ENCODE data around the gene DUS1L.
A peak's percentile ranks its signal among the peaks of the same experiment; 100 is the strongest.
"Not testable (repeated sequence)": the region's sequence is repeated elsewhere in the genome, so short reads cannot be mapped to it uniquely, and the experiment has no call there.

The DUS1L gene

DNA sequence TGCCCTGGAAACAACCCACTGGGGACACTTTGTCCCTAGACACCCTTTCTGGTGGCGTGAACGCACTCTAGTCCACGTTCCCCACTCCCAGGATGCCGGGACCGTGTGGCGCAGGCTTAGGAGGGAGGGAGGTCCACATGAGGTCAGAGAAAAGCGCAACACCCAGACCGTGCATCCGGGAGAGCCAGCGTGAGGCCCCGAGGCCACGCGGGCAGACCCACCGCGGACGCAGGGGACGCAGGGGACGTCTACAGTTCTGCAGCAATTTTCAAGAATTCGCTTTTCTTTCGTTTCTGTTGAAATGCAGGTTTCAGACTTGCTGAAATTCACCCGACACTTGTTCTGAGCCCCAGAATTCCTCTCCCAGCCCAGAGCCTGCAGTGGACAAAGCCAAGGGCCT lies 18.7 kb downstream of the DUS1L start:
- H3K36me3 ChIP-seq (ENCODE audit: insufficient read depth, low read length) = peaks cover 2% of the 10 kb centered on the region; the same call in 1 of the 2 replicates
- H3K9ac ChIP-seq (ENCODE audit: low read depth, low read length) = no peak overlapping the region
- H3K4me1 ChIP-seq (ENCODE audit: insufficient read depth, low read length) = peaks cover 13% of the 10 kb centered on the region; the same call in 1 of the 2 replicates
- no peaks in the 10 kb centered on the region for H3K9me3 ChIP-seq (ENCODE audit: control insufficient read depth, insufficient read depth, low read length)

DNA sequence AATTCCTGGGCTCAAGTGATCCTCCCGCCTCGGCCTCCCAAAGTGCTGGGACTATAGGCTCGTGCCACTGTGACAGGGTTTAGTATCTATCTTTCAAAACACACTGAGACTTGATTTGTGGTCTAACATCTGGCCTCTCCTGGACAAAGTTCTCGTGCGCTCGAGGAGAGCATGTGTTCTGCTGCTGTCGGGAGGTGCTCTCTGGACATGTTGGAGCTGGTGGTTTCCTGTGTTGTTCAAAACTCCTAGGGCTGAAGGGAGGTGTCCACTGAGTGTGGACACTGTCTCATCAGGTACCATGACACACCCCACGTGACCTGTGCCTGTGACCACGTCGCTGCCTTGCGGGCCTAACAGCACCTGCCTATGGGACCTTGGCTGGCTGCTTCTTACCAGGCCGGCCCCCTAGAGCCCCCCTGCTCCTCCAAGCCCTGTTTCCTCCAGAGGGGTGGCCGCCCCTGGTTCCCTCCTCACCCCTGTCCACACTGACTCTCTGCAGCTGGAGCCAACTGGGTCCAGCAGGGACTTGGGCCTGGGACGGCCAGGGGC lies 19.6 kb downstream of the DUS1L start:
- Histone ChIP-seq H3K4me1 (ENCODE audit: insufficient read depth, low read length) (peaks cover 13% of the 10 kb centered on the region; the same call in 1 of the 2 replicates), H3K36me3 (ENCODE audit: insufficient read depth, low read length) (peaks cover 2% of the 10 kb centered on the region; the same call in 1 of the 2 replicates), H3K9ac (ENCODE audit: low read depth, low read length) (no peak overlapping the region), H3K9me3 (ENCODE audit: control insufficient read depth, insufficient read depth, low read length) (no peaks in the 10 kb centered on the region)

GRCh38 chr17:82043507-82043906 lies 22.1 kb downstream of the DUS1L start:
- Histone ChIP-seq H3K9ac (ENCODE audit: low read depth, low read length) (no peak overlapping the region), H3K4me1 (ENCODE audit: insufficient read depth, low read length) (peaks cover 13% of the 10 kb centered on the region; the same call in 1 of the 2 replicates), H3K9me3 (ENCODE audit: control insufficient read depth, insufficient read depth, low read length) (no peaks in the 10 kb centered on the region), H3K36me3 (ENCODE audit: insufficient read depth, low read length) (peaks cover 2% of the 10 kb centered on the region; the same call in 1 of the 2 replicates)

DNA sequence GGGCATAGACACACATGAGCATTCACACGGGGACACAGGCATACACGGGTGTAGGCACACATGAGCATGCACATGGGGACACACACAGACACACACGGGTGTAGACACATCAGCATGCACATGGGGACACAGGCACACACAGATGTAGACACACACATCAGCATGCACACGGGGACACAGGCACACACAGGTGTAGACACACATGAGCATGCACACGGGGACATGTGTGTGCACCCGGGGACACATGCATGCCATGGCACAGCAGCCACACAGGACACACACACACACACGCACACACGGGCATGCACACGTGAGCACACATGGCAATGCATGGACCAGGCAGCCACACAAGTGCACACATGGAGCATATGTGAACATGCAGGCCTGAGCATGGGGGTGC lies 23.0 kb downstream of the DUS1L start:
- peaks cover 13% of the 10 kb centered on the region; the same call in 1 of the 2 replicates for H3K4me1 ChIP-seq (ENCODE audit: insufficient read depth, low read length)
- H3K9me3 ChIP-seq (ENCODE audit: control insufficient read depth, insufficient read depth, low read length) = no peaks in the 10 kb centered on the region
- no peaks in the 10 kb centered on the region for H3K36me3 ChIP-seq (ENCODE audit: insufficient read depth, low read length)
- no peak overlapping the region for H3K9ac ChIP-seq (ENCODE audit: low read depth, low read length)

DNA sequence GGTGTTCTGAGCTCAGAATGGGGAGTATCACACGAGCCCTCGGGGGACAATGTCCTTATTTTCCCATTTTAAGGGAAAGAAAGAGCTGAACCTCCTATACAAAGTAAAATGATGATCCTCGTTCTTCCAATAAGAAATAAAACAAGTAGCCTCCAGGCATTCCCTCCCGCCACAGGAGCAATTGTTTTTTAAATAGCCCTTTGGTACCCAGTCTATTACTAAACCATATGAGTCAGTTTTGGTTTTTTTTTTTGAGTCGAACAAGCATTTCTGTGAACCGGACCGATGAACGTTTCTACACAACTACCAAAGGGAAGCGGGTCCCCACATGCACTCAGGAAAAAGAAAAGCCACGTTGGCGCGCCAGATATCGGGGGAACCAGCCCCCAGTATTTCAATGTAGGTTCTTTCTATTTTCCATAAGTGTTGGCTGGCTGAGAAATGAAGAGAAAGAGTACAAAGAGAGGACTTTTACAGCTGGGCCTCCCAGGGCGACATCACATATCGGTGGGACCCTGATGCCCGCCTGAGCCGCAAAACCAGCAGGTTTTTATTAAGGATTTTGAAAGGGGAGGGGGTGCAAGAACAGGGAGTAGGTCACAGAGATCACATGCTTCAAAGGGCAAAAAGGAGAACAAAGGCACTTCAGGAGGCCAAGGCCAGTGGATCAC lies 24.3 kb downstream of the DUS1L start:
- H3K36me3 ChIP-seq (ENCODE audit: insufficient read depth, low read length) = no peaks in the 10 kb centered on the region
- H3K4me1 ChIP-seq (ENCODE audit: insufficient read depth, low read length) = peaks cover 13% of the 10 kb centered on the region; the same call in 1 of the 2 replicates
- no peak overlapping the region for H3K9ac ChIP-seq (ENCODE audit: low read depth, low read length)
- no peaks in the 10 kb centered on the region for H3K9me3 ChIP-seq (ENCODE audit: control insufficient read depth, insufficient read depth, low read length)

DNA sequence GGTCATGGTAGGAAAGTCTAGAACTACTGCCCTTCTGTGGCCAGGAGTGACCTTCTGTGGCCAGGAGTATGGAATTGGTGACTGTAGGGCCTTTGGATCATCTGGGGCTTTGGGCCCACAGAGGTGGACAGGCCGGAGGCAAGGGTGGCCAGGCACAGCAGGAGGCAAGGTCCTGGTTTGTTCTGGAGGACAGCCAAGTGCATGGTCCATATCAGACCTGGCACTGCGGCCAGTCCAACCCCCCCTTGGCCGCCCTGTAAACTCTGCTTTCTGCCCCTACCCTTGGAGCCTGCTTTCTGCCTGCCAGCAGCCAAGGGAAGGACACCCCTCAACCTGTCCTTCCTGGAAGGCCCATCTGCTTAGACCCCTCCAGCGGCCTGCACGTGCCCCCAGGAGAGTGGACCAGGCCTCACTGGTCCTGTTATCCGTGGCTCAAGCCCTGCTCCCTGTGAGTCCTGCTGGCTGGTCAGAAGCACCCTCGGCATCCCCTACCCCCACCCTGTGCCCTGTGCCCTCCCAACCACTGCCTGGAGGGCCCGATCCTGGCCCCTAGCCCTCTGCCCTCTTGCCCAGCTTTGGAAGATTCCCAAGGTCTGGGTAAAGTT lies 25.8 kb downstream of the DUS1L start:
- no peaks in the 10 kb centered on the region for H3K36me3 ChIP-seq (ENCODE audit: insufficient read depth, low read length)
- peaks cover 13% of the 10 kb centered on the region; the same call in 1 of the 2 replicates for H3K4me1 ChIP-seq (ENCODE audit: insufficient read depth, low read length)
- no peak overlapping the region for H3K9ac ChIP-seq (ENCODE audit: low read depth, low read length)
- H3K9me3 ChIP-seq (ENCODE audit: control insufficient read depth, insufficient read depth, low read length) = no peaks in the 10 kb centered on the region

- not testable (repeated sequence) for H3K36me3 ChIP-seq (ENCODE audit: insufficient read depth, low read length); H3K9ac ChIP-seq (ENCODE audit: low read depth, low read length); H3K9me3 ChIP-seq (ENCODE audit: control insufficient read depth, insufficient read depth, low read length)
- peaks cover 11% of the 10 kb centered on the region; the same call in 1 of the 2 replicates for H3K4me1 ChIP-seq (ENCODE audit: insufficient read depth, low read length)
Observed at GRCh38 chr17:82038796-82039409, 26.7 kb downstream of the DUS1L start.

DNA sequence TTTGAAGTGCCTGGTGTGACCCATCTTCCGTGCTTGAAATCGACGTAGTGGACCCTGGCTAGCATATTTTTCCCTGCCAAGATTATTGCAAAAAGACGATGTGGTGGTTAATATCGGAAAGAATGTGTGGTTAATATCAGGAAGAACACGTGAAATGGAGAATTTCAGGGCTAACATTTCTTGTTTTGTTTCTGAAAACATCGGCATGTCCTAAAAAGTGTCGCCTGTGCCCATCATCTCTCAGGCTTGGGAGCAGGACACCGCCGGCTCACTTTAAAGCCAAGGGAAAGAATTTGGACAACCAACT lies 27.8 kb downstream of the DUS1L start:
- H3K9ac ChIP-seq (ENCODE audit: low read depth, low read length) = peak overlapping the region; percentile 87; the same call in 1 of the 2 replicates
- peaks cover 3% of the 10 kb centered on the region; the same call in 1 of the 2 replicates for H3K4me1 ChIP-seq (ENCODE audit: insufficient read depth, low read length)
- H3K9me3 ChIP-seq (ENCODE audit: control insufficient read depth, insufficient read depth, low read length) = no peaks in the 10 kb centered on the region
- H3K36me3 ChIP-seq (ENCODE audit: insufficient read depth, low read length) = no peaks in the 10 kb centered on the region

DNA sequence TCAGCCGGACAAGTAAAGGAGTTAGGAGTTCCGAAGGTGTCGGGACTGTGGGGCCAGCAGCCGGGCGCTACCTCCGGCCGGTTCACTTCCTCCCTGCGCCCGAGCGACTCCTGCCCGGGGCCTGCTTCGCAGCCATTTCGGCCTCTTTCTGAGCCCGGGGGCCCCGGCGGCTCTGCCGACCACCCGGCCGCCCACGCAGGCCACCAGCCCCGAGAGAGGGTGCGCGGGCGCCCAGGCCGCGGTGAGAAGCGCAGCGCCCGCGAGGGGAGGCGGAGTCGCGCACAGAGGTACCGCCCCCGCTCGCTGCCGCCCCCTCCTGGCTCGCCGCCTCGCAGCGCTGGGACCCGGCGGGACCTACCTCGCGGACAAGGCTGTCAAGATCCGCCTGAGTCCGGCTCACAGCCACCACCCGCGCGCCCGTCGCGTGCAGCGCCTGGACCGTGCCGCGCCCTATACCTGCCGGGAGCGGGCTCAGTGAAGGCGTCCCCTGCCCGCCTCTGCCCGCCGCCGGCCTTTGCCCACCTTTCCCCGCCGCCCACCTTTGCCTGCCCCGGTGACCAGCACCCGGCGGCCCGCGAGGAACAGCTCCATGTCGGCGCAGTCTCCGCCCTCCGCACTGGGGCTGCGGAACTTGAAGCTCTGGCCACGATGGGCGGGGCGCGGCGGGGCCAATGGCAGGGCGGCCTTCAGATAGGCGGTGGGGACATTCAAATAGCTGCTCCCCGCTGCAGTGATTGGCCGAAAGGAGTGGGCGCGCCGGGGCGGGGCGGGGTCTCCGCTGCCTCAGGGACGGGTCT lies 28.3 kb downstream of the DUS1L start, which contains the start of gene DCXR:
Gene DCXR, minus strand, starts transcription at position 606 of the 797 bp plus-strand sequence. Its CDS starts 15 bp downstream, at position 591.
- Histone ChIP-seq H3K9ac (ENCODE audit: low read depth, low read length) (peak within 1 kb of the TSS; percentile 87), H3K36me3 (ENCODE audit: insufficient read depth, low read length) (no peaks in the 10 kb centered on the region), H3K9me3 (ENCODE audit: control insufficient read depth, insufficient read depth, low read length) (no peaks in the 10 kb centered on the region), H3K4me1 (ENCODE audit: insufficient read depth, low read length) (peaks cover 2% of the 10 kb centered on the region; the same call in 1 of the 2 replicates)

GRCh38 chr17:82036634-82037091 lies 28.9 kb downstream of the DUS1L start:
- Histone ChIP-seq H3K36me3 (ENCODE audit: insufficient read depth, low read length) (no peaks in the 10 kb centered on the region), H3K9me3 (ENCODE audit: control insufficient read depth, insufficient read depth, low read length) (no peaks in the 10 kb centered on the region), H3K4me1 (ENCODE audit: insufficient read depth, low read length) (peaks cover 2% of the 10 kb centered on the region; the same call in 1 of the 2 replicates), H3K9ac (ENCODE audit: low read depth, low read length) (peak overlapping the region; percentile 87)

- Histone ChIP-seq H3K36me3 (ENCODE audit: insufficient read depth, low read length) (no peaks in the 10 kb centered on the region), H3K9me3 (ENCODE audit: control insufficient read depth, insufficient read depth, low read length) (no peaks in the 10 kb centered on the region), H3K4me1 (ENCODE audit: insufficient read depth, low read length) (peaks cover 2% of the 10 kb centered on the region; the same call in 1 of the 2 replicates), H3K9ac (ENCODE audit: low read depth, low read length) (no peak overlapping the region)
Observed at GRCh38 chr17:82035956-82036633, 29.5 kb downstream of the DUS1L start.

GRCh38 chr17:82035488-82035887 lies 30.1 kb downstream of the DUS1L start:
- Histone ChIP-seq H3K9ac (ENCODE audit: low read depth, low read length) (no peak overlapping the region), H3K9me3 (ENCODE audit: control insufficient read depth, insufficient read depth, low read length) (no peaks in the 10 kb centered on the region), H3K36me3 (ENCODE audit: insufficient read depth, low read length) (no peaks in the 10 kb centered on the region), H3K4me1 (ENCODE audit: insufficient read depth, low read length) (peaks cover 2% of the 10 kb centered on the region; the same call in 1 of the 2 replicates)

GRCh38 chr17:82034371-82035011 lies 31.1 kb downstream of the DUS1L start:
- Histone ChIP-seq H3K9ac (ENCODE audit: low read depth, low read length) (no peak overlapping the region), H3K4me1 (ENCODE audit: insufficient read depth, low read length) (peaks cover 2% of the 10 kb centered on the region; the same call in 1 of the 2 replicates), H3K9me3 (ENCODE audit: control insufficient read depth, insufficient read depth, low read length) (no peaks in the 10 kb centered on the region), H3K36me3 (ENCODE audit: insufficient read depth, low read length) (no peaks in the 10 kb centered on the region)
